SIG-M5 treated with dmso at 0.1 percent for 504 hours (cell line): ENCODE data around the gene KCNQ4.

Source experiments
- DNase-seq: peaks from one replicate; lab custom pipeline; 2025; ENCODE audit not compliant: unreplicated experiment; lab: John Stamatoyannopoulos, UW

KCNQ4 gene

GRCh38 chr1:40794974-40795715 is 11.6 kb downstream of the KCNQ4 start:
- no peak for DNase-seq

DNA sequence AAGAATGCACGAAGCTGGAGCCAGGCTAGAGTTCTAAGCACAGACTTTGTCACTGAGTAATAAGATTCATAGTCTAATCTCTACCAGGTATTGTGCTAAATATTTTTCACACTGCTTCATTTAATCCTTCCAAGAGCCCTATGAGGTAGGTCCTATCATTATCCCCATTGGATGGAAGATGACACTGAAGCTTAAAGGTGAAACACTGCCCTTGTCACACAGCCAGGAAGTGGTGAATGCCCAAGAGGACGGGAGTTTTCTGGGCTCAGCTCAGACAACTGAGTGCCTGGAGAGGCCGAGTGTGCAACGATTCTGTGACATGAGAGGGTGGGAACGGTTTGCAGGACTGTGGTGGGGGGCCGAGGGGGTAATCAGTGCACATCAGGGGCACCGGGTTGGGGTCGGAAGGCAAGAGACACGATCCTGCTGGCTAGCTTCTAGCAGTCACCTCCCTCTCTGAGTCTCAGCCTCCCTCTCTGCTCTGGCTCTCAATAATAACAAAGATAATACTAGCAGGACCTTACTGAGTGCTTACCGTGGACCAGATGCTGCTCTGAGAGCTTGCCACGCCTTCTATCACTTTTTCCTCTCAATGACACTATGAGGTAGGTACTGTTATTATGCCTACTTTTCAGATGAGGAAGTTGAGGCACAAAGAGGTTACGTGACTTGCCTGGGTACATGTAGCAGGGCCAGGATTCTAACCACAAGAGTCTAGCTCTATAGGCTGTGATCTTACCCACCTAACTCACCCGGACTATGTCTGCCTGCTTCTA is 12.4 kb downstream of the KCNQ4 start:
- DNase-seq = no peak

DNA sequence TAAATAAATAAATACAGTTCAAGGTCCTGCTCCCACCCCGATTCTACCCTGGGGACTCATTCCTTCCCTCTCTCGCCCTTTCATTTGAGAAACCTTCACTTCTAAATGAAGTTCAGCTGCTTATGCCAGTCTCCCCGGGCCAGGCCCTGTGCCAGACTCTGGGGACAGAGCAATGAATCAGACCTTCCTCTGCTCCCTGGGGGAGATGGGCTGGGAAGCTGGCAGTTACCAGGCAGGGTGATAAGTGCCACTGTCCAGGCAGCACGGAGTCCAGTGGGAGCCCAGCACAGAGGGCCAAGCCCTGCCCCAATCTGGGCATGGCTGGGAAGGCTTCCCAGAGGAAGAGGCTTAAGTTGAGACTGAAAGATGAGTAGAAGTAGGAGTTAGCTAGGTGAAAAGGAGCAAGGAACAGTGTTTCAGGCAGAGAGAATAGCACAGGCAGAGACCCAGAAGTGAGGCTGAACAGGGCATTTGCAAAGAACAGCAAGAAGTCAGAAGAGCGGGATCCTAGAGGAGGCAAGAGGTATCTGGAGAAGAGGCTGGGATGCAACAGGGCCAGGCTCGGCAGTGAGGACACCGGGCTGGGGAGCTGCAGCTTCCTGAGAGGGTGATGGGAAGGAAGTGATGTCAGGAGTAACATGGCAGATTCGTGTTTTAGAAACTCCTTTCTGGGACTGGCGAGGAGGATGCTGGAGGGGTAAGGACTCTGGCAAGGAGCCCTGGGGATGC is 13.5 kb downstream of the KCNQ4 start:
- DNase-seq = no peak

DNA sequence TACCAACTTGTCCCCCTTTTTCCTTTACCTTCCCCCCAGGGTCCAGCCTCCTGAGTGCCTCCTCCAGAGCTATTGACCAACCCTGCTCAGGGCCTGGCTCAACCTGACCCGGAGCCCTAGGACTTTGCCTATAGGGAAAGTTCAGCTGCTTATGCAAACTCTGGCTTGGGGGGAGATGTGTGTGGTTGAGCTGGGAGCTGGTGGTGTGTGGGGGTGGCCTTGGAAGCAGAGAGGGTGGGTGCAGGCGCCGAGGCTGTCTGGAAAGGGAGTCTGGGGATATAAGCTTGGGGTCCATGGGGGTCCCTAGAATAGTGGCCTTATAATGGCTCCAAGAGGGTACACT is 14.1 kb downstream of the KCNQ4 start:
- DNase-seq = no peak

DNA sequence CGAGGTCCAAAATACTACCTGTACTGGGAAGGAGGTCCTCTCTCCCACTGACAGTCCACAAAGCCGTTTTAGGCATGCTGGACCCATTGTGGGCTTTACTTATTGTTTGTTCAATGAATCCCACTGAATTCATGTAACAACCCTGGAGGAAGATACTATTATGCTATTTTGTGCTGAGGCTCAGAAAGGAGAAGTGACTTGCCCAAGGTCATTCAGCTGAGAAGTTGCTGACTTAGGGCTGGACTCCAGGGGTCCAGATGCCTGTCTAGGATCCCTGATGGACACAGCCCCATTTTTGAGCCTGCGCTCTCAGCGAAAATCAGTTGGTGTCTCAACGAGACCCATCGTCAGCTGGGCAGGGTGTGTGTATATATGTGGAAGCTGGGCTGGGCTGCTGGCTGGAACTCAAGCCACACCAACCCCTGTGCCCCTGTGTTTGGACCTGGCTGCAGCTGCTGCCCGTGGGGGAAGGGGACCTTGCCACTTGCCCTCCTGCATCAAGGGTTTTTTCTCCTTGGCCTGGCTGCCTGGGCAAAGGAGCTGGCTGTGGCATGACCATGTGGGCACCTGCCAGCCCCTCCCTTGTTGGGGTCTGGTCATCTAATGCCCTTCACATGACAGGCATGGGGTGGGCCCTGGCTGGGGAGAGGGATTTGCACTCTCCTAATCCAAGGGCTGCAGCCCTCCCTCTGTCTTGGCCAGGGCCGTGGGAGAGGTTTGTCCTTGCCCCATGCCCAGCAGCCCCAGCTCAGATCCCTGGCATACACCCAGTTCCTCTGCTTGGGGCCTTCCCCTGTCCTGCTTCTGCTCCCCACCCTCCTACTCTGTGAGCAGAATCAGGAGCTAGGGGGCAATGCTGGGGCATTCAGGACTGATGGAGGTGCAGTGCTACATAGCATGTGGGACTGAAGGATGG is 15.0 kb downstream of the KCNQ4 start:
- DNase-seq = no peak

DNA sequence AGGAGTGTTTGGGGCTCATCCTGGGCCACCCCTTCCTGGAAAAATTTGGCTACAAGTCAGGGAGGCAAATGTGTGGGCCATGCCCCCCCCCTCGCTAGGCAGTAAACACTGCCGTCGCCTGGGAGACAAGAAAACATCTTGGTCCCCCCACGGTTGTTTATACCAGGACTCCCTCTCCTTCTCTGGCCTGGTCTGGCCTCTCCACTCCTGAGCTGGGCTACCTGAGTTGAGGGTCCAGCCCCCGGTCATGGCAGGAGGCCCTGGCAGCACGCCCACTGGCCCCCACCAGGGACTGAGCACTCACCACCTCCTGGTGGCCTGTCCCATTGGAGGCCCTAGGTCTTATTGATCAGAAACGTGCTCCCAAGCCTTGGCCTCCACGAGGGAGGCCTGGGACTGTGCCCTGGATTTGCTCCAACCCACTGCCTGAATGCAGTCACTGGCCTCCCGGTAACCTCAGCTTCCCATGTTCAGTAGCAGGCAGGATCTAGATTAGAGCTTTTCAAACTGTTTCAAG is 15.8 kb downstream of the KCNQ4 start:
- no peak for DNase-seq

DNA sequence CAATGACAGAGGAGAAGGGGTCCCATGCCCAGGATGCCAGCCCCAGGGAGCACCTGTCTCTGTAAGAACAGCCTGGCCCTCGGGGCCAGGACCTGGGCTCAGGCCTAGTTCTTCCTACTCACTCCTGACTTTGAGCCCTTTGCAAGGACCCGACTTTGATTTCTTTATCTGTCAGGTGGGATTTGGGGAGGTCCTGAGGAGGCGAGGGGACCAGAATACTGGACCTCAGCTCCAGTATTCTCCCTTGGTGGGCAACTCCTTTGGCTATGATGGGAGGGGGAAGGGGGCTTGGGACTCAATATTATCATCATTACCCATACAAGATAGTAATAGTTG is 18.1 kb downstream of the KCNQ4 start:
- DNase-seq = no peak

DNA sequence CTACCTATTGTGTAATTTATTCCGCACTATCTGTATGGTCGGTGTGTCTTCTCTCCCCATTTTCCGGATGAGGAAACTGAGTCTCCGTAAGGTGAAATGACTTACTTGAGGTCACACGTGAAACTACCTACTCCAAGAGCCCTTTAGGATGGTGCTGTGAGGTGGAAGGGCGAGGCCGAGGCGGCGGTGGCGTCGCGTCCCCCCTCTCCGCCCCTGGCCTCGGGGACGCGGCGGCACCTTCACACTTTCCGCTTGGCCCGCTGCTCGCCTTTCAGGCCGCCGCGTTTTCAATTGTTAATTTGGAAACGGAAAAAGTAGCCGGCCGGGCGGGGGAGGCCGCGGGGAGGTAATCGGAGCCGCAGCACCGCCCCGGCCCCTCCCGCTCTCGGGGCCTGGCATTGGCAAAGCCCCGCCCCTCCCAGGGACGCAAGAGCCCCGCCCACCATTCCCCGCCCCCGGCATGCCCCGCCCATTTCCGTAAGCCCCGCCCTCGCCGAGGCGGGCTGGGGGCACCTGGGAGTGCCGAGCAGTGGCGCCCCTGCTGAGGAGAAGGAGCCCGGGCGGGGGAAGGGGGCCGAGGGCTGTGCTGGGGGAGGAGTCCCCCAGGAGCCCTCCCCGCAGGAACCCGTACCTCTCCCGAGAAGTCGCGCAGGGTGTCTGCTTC is 18.6 kb downstream of the KCNQ4 start:
- DNase-seq = peak; percentile 57

- no peak for DNase-seq
These were observed 19.1 kb downstream of the KCNQ4 start for GRCh38 chr1:40802742-40803113.

- DNase-seq = no peak
These were observed 19.9 kb downstream of the KCNQ4 start for GRCh38 chr1:40803447-40803846.

GRCh38 chr1:40803902-40804301 is 20.3 kb downstream of the KCNQ4 start:
- DNase-seq = no peak

DNA sequence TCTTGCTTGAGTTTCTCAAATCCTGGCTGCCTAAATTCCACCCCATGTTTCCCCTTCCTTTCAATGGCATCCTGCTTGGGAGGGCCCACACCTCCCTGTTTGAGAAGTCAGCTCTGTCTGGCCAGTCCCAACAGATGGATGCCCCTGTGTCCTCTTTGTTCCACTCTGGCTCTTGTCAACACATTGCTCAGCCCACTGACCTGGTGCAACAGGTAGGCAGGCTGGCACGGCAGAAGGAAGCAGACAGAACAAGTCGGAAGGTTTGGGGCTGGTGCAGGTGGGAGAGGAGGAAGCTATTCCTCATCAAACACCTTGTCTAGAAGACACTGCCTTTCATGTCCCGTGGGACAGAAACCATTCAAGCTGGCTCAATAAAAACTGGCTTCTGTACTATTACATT is 22.7 kb downstream of the KCNQ4 start:
- no peak for DNase-seq

GRCh38 chr1:40806731-40807695 is 23.4 kb downstream of the KCNQ4 start:
- no peak for DNase-seq

DNA sequence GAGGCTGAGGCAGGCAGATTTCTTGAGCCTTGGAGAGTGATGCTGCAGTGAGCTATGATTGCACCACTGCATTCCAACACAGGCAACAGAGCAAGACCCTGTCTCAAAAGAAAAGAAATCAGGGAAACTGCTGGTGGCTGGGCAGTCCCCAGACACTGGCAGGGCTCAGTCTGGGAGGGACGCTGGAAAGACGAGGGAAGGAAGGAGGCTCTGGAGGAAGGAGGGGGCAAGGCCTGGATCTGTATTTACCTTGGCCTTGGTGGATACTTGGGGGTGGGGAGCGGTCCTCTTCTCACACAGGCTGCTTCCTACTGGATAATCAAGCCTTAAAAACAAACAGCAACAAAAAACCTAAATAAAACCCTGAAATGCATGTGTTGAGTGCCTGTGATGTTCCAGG is 24.4 kb downstream of the KCNQ4 start:
- DNase-seq = no peak

- DNase-seq = no peak
These were observed 24.9 kb downstream of the KCNQ4 start for GRCh38 chr1:40808444-40808843.

DNA sequence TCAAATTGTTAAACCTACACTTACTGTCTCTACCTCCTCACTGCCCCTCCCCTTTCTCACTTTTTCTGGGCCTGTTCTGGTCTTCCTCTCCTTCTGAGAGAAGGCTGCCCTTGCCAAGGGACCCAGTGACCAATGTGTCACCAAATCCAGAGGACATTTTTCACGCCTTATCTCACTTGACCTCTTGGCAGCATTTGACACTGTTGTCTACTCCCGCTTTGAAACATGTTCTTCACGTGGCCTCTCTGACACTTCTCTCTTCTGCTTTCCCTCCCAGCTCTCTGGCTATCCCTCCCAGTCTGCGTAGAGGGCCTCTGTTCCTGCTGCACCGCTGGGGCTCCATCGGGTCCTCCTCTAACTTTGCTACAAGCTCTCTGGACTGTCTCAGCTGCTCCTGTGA is 25.3 kb downstream of the KCNQ4 start:
- no peak for DNase-seq

GRCh38 chr1:40810927-40811326 is 27.3 kb downstream of the KCNQ4 start:
- no peak for DNase-seq

GRCh38 chr1:40815420-40815819 is 31.8 kb downstream of the KCNQ4 start:
- no peak for DNase-seq

DNA sequence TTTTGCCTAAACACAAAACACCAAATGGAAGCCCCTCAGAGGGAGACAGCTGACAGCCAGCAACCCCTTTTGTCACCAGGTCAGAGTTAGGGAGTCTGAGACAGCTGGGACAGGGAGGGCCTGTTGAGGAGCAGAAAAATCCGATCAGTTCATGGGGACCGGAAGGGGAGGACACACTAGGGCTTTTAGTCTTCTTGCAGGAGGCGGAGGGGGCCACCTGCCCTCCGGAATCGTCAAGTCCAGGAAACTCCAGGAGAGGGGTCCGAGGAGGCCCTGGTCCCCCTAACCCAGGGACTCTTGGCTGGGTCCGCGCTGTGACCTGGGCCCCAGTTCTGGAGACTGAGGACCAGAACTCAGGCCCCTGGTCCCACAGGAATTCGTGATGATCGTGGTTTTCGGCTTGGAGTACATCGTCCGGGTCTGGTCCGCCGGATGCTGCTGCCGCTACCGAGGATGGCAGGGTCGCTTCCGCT is 34.2 kb downstream of the KCNQ4 start:
- no peak for DNase-seq
